Stimulated activated naive CD8-positive, alpha-beta T cell treated with anti-CD3 and anti-CD28 coated beads, Interleukin-15, Interleukin-2, amounts not matched to agents 100 U/mL and 50 U/mL, for 24 hours (primary cell): Measurements from ENCODE around the gene P4HA2.

Source experiments
- ATAC-seq: fragments of 150-1000 bp; cut with Tn5 transposase; one replicate; pipeline ENCODE4 v1.10.0; 2021
- DNase-seq: peaks from one replicate; pipeline ENCODE4 v3.0.0; 2021

P4HA2 gene

GRCh38 chr5:132223861-132224260 lies 3.8 kb downstream of the P4HA2 start:
- ATAC-seq = no peak

GRCh38 chr5:132222649-132223038 lies 5.0 kb downstream of the P4HA2 start:
- ATAC-seq (no peak), DNase-seq (no peak)

More at GRCh38 chr5:132223861-132224260, 3.8 kb downstream of the P4HA2 start:
- DNase-seq = no peak

DNA sequence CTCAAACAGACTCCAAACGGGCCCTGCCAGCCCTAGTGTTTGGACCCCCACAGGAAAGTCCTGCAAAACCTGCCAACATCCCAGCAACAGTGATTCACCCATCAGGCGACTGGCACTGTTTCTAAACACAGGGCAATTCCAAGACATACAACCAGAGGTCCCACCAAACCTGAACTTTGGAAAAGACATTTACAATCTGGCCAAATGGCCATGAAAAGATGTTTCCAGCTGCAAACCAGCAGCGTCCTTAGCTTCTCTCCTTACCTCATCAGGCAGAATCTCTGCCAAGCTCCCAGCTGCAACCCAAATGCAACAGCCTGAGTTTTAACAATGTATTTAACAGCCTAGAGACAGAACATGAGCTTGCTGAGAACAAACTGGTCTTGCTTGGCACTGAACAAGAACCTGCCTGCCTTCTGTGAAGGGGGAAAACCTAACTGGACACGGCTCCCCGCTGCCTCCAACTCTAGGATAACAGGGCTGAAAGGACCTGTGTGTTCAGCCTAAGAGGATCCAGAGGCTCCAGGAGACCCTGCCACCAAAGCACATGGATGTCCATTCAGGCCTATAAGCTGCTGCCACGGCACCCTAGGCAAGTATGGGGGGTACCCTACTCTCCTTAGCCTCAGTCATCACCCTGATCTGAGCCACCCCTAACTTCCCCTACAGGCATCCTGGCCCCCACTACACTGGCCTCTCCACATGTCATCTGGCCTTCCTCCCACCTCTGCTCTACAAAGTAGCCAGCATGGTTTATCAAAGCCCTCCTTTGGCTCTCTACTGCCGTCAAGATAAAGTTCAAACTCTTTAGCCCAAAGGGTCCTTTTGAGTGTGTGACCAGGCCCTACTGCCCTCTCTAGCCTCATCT lies 5.6 kb downstream of the P4HA2 start:
- DNase-seq = no peak
- no peak for ATAC-seq

DNA sequence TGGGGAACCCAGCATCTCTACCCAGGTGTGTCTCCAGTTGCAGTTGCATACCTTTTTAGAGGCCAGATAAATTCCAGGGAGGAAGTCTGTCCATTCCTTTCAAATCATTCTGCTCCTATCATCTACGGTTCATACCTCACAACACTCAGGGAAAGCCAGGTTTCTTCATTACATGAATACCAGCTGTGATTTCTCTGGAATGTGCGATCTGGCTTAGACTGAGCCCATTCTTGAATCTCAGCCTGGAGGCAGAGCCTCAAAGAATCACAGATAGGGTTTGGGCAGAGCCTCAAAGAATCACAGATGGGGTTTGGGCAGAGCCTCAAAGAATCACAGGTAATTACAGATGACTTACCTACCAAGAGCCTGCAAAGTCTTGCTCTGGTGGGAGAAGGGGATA lies 7.2 kb downstream of the P4HA2 start:
- no peak for ATAC-seq
- no peak for DNase-seq

- ATAC-seq = no peak
- no peak for DNase-seq
These were observed 7.7 kb downstream of the P4HA2 start for GRCh38 chr5:132219981-132220380.

DNA sequence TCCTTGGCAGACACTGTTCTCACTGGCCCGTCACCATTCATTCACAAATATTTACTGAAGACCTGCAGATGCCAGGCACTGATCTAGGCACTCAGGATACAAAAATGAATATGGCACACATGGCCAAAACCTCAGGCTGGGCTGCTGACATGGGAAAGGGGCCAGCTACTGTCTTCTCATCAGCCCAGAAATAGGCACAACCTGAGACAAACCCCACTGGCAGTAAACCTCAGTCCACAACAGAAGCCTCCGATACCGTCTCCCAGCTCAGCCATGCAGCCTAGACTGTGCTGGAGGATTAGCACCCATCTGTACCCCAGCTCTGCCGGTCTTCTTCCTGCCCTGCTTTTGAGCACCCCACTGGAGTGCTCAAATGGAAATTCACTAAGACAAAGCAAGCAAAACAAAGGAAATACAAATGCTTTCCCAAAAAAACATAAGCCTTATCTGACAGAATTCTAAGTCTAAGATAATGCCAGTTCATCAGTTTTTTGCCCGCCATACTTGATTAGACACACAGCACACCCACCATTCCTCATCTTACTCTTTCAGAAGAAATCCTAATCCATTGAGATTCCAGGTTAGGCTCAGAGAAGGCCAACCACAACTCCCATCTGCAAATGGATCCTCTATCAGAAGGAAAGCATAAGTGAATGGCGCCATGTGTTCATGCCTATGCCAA lies 8.2 kb downstream of the P4HA2 start:
- DNase-seq (no peak), ATAC-seq (no peak)

GRCh38 chr5:132218321-132218720 lies 9.3 kb downstream of the P4HA2 start:
- no peak for ATAC-seq

GRCh38 chr5:132215329-132215728 lies 12.3 kb downstream of the P4HA2 start:
- DNase-seq = no peak
- ATAC-seq = no peak

More at GRCh38 chr5:132218321-132218720, 9.3 kb downstream of the P4HA2 start:
- DNase-seq = no peak

DNA sequence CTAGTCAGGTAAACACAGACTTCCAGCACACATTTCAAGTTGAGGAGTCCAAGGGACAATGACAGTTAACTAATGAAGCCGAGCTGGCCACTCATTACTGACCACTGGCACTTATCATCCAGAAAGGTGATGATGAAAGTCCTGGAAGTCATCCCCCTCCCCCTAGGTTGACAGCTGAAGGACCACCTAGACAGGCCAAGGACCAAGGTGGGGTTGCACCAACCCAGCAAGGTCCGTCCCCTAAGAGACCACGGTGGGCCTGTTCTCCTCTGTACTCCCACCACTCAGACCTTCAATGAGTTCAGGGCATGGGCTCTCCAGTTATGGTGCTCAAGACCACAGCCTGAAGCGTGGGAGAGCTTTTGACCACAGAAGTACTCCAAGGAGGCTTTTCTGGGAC lies 13.2 kb downstream of the P4HA2 start:
- DNase-seq (no peak), ATAC-seq (no peak)

DNA sequence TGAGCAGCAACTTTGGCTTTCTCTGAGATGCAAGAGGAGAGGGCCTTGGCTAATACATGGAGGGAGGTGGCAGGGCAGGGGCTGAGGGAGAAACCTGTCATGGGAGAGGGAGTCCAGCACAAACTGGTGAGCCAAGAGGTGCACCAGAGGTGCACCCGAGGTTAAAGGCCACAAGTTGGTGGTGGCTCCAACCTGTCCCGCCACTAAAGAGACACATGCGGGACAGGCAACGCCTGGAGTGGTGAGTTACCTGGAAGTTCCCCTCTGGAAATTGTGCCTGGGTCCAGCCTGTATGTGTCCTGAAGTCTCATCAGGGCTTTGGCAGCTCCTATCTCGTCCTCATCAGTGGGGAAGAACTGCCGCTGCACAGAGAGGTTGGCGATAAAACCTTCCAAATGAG lies 14.0 kb downstream of the P4HA2 start:
- DNase-seq (no peak), ATAC-seq (no peak)

- DNase-seq (no peak), ATAC-seq (no peak)
These were observed 15.9 kb downstream of the P4HA2 start for GRCh38 chr5:132211787-132212186.

DNA sequence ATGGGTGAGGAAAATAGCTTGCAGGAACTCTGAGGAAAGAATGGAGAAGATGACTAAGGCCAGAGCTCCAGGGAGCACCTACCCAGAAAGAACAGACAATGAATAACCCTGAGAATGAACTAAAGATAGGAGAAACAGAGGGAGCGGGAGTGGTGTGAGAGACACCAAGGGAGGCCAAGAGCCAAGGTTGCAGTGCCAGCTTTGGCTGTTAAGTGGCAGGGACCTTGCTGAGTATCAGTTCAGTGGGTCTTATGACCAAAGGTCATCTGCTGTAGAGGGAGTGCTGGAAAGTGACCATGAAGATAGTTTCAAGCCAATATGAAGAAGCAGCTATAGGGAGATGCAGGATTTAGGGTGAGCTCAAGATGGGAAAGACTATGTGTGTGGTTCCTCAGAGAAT lies 16.7 kb downstream of the P4HA2 start:
- ATAC-seq (no peak), DNase-seq (no peak)

GRCh38 chr5:132209901-132210545 lies 17.6 kb downstream of the P4HA2 start:
- peak; percentile 19 for ATAC-seq
- DNase-seq = no peak

GRCh38 chr5:132209131-132209530 lies 18.5 kb downstream of the P4HA2 start:
- DNase-seq (no peak), ATAC-seq (no peak)

- no peak for ATAC-seq
- no peak for DNase-seq
These were observed 19.9 kb downstream of the P4HA2 start for GRCh38 chr5:132207778-132208177.

DNA sequence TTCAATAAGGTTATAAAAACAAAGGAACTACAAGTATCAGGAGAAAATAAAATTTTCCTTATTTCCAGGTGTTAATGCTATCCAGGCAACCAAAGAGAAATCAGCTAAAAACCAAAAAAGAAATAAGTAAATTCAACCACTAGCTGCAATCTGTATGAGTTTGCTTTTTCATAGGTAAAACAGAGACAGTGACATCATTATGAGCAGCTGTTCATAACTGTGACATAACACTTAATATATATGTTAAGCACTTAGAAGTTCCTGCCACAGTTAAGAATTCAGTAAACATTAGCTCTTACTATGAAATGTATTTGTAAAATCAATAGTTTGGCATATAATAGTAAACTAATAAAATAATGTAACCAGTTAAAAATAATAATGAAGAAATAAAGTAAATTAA lies 20.9 kb downstream of the P4HA2 start:
- no peak for DNase-seq
- no peak for ATAC-seq

GRCh38 chr5:132205385-132206125 lies 22.1 kb downstream of the P4HA2 start:
- ATAC-seq = no peak
- no peak for DNase-seq

GRCh38 chr5:132204371-132205135 lies 23.1 kb downstream of the P4HA2 start:
- DNase-seq (no peak), ATAC-seq (no peak)

DNA sequence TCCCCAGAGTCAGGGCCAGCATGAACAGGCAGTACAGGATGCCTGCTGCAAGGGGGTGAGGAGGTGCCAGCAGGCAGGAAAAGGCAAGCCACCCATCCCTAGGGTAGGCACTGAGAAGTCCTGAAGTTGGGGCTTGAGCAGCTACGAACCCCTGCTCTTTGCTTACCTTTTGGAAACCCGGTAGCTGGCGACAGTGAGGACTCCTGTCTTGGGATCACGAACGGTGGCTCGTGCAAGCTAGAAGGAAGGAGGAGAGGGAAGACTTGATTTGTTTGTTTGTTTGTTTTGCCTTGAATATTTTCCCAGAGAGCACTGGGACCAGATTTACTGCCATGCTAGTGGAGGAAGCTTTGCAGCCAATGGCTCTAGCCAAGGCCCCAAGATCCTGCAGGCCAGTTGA lies 23.7 kb downstream of the P4HA2 start:
- DNase-seq (no peak), ATAC-seq (no peak)

DNA sequence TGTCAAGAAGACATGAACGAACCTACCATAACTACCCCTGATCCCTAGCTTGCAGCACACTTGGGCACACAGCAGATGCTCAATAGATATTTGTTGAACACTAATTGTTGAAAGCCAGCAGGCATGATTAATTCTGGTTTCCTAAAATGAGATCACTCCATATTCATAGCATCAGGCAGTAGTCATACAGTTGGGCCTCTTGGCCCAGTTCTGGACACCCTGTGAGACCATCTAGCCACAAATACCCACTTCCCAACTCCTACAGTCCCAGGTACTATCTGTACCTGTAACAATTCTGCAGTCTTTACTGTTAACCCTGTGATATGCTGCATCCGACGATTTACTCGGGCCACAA lies 24.2 kb downstream of the P4HA2 start:
- no peak for ATAC-seq
- no peak for DNase-seq

DNA sequence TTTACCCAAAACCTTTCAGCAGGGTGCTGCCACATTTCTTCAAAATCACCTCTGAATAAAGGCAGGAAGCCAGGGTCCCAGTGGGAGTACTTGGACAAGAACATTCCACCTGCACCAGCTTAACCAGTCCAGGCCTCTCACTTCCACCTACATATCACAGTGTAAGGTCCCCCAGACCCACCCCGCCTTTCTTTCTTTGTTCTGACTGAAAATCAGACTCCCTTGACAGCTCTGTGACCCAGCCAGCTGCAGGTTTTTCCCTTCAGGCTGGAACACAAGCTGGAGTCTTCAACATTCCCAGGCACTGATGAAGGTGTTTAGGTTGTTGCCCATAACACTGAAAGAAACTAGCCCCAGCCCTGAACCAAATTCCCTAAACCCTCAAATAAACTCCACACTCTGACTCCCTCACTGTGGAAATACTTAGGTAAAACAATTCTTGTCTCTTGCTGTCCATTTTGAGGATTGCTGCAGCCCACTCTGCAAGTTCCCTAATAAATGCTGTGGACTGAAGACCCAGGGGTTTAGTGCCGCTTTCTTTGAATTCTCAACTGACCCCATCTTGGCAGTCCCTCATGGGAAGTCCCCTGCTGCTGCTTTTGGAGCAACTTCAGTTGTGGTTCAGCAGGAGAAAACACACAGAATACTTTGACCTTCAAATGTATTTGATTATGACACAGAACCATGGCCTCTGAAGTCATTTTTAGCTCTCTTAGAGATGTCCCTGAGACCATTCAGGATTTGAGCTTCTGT lies 24.8 kb downstream of the P4HA2 start:
- DNase-seq (no peak), ATAC-seq (no peak)
